ENCODE results near the gene RFNG. TPM values are rescaled to one million over a fixed set of nuclear protein-coding genes. Genes with fewer than 3 reads are reported as not detected.

Gene RFNG
- total RNA-seq, 4 donors from 2014 or later = 33.2 to 92.0 (median 48.8) TPM

DNA sequence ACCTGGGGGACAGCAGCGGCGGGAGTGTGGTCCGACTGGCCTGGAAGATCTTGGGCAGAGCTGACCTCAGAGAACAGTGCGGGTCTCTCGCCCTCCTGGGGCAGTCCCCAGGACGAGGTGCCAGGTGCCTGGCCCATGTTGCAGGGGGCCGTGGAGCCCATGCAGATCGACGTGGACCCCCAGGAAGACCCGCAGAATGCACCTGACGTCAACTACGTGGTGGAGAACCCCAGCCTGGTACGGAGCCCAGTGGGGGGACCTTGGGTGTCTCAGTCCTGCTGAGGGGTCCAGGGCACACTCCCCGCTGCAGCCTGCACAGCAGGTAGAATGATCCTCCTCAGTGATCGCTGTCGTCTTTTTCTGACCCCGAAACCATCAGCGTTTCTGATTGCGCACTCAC is 1.5 kb upstream of the RFNG start:
- DNase-seq = no peak
- no peaks in the 10 kb centered on the region for H3K9me3 ChIP-seq
- no peak overlapping the region for H3K27ac ChIP-seq
- H3K4me3 ChIP-seq = peak overlapping the region in 1 of 4 donors; percentile 87
- peaks cover 12 to 28% (median 27%) of the 10 kb centered on the region in 4 donors for H3K4me1 ChIP-seq
- peaks cover 0 to 5% (median 2%) of the 10 kb centered on the region in 4 donors for H3K36me3 ChIP-seq
- TF ChIP-seq EP300 (IDR thresholded peaks at IDR 0.05; ENCODE audit: low read depth) = no peak
- no peak for TF ChIP-seq POLR2AphosphoS5 (IDR thresholded peaks at IDR 0.05)
- TF ChIP-seq CTCF (IDR thresholded peaks at IDR 0.05) = no peak
- no peak for TF ChIP-seq POLR2A (IDR thresholded peaks at IDR 0.05)
- no peaks in the 10 kb centered on the region for H3K27me3 ChIP-seq
- whole genome bisulfite sequencing, 2 donors (ENCODE audit: low coverage in 1 of 2) = 89 to 93% methylated on average over 5 to 19 of the region's 19 CpGs
- intact Hi-C loops (cut with DNase I; ENCODE audit: low total_unique reads) = no loop called here
- in situ Hi-C loops (cut with MboI; ENCODE audit: low pct_ligation_motif_present in 1 of 4, low pct_unique_long_range_greater_than_20kb in 1 of 4, low sequenced_read_pairs in 3 of 4) = no loop called here

- in situ Hi-C loops (cut with MboI; ENCODE audit: low pct_ligation_motif_present in 1 of 4, low pct_unique_long_range_greater_than_20kb in 1 of 4, low sequenced_read_pairs in 3 of 4) (no loop called here), intact Hi-C loops (cut with DNase I; ENCODE audit: low total_unique reads) (no loop called here)
- H3K9me3 ChIP-seq = no peaks in the 10 kb centered on the region
- TF ChIP-seq POLR2AphosphoS5 (IDR thresholded peaks at IDR 0.05) (no peak), EP300 (IDR thresholded peaks at IDR 0.05; ENCODE audit: low read depth) (no peak), CTCF (IDR thresholded peaks at IDR 0.05) (no peak), POLR2A (IDR thresholded peaks at IDR 0.05) (no peak)
- WGBS, 2 donors (ENCODE audit: low coverage in 1 of 2) = 31% methylated on average over 13 of the region's 19 CpGs; no CpG with 5 or more reads in 1 of the 2 donors
- H3K4me3 ChIP-seq = peak overlapping the region; percentile 80 to 89 (median 88)
- DNase-seq = no peak
- H3K27ac ChIP-seq = peak overlapping the region in 3 of 4 donors; percentile 71 to 84 (median 76)
- H3K27me3 ChIP-seq = no peaks in the 10 kb centered on the region
- H3K36me3 ChIP-seq = peaks cover 0 to 4% (median under 1%) of the 10 kb centered on the region in 4 donors
- H3K4me1 ChIP-seq = peaks cover 12 to 28% (median 27%) of the 10 kb centered on the region in 4 donors
These were observed 1.0 kb upstream of the RFNG start for GRCh38 chr17:82052638-82053059.

DNA sequence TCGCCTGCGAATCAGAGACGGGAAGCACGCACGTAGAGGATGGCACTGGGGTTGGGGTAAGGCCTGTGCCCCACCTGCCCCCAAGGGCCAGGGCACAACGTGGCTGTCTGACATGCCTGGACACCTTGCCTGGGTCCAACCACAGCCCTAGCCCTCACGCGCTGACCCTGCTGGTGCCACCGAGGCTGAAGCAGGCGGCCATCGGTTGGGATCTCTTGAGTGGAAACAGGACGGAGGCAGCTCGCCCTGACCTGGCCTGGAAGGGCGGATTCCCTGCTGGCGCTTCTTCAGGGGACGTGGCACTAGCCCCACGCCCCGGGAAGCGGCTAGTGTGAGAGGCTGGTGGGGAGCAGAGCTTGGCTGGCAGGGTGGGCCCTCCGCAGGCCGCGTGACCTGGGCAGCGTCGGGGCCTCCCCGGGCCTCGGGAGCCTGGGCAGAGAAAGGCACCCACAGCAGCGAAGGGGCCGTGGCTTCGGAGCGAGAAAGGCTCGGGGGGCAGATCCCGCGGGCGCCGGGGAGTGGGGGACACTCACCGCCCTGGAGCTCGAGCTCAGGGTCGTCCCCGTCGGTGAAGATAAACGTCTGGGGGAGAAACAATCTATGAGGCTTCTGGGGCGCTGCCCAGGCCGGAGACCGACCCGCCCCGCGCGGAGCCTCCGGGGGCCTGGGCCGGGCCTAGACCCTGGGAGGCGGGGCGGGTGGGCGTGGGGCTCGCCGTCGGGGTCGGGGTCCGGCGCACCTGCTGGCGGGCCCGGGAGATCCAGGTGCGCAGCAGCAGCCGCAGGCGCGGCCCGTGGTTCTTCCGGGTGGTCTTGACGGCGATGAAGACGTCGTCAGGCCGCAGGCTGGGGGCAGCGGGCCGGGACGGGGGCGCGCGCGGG is 610 bp downstream of the RFNG start:
- no peaks in the 10 kb centered on the region for H3K9me3 ChIP-seq
- in situ Hi-C loops (cut with MboI; ENCODE audit: low pct_ligation_motif_present in 1 of 4, low pct_unique_long_range_greater_than_20kb in 1 of 4, low sequenced_read_pairs in 3 of 4) (no loop called here), intact Hi-C loops (cut with DNase I; ENCODE audit: low total_unique reads) (no loop called here)
- peaks cover 0 to 4% (median 0%) of the 10 kb centered on the region in 4 donors for H3K36me3 ChIP-seq
- H3K27ac ChIP-seq = peak overlapping the region; percentile 62 to 84 (median 74)
- H3K27me3 ChIP-seq = no peaks in the 10 kb centered on the region
- DNase-seq = no peak
- peaks cover 12 to 28% (median 27%) of the 10 kb centered on the region in 4 donors for H3K4me1 ChIP-seq
- WGBS, 2 donors (ENCODE audit: low coverage in 1 of 2) = 76% methylated on average over 12 of the region's 79 CpGs; no CpG with 5 or more reads in 1 of the 2 donors
- H3K4me3 ChIP-seq = peak overlapping the region; percentile 77 to 88 (median 84)
- TF ChIP-seq EP300 (IDR thresholded peaks at IDR 0.05; ENCODE audit: low read depth) = no peak
- TF ChIP-seq POLR2A (IDR thresholded peaks at IDR 0.05) = no peak
- no peak for TF ChIP-seq POLR2AphosphoS5 (IDR thresholded peaks at IDR 0.05)
- TF ChIP-seq CTCF (IDR thresholded peaks at IDR 0.05) = no peak

DNA sequence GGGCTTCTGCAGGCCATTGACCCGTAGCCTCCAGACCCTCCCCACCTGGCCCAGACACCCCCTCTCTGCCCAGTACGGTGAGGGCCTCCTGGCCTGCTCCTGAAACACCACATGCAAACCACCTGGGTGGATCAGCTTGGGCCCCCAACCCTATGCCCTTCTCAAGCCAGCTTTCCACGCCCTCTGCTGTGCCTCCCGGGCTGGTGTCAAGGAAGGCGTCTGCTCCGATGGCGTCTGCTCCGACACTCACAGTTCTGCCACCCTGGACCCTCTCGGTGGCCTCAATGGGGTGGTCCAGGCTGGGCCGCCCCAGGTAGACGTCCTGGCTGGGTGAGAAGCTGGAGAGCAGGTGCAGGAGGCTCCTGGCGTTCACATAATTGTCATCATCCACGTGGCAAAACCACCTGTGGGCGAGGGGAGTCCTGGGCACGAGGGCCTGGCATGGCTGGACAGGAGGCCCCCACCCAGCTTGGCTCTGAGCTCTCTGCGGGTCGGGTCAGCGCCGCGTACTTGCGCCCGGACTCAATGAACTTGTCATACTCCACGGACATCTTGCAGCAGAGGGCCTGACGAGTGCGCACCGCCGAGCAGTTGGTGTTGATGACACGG is 1.4 kb downstream of the RFNG start:
- Histone ChIP-seq H3K9me3 (no peaks in the 10 kb centered on the region), H3K27me3 (no peaks in the 10 kb centered on the region), H3K4me1 (peaks cover 12 to 28% (median 27%) of the 10 kb centered on the region in 4 donors), H3K4me3 (peak overlapping the region in 1 of 4 donors; percentile 87), H3K27ac (peak overlapping the region in 1 of 4 donors; percentile 84), H3K36me3 (peaks cover 0 to 4% (median 0%) of the 10 kb centered on the region in 4 donors)
- DNase-seq = no peak
- in situ Hi-C loops (cut with MboI; ENCODE audit: low pct_ligation_motif_present in 1 of 4, low pct_unique_long_range_greater_than_20kb in 1 of 4, low sequenced_read_pairs in 3 of 4) (no loop called here), intact Hi-C loops (cut with DNase I; ENCODE audit: low total_unique reads) (no loop called here)
- WGBS, 2 donors (ENCODE audit: low coverage in 1 of 2) = 91% methylated on average over 28 of the region's 28 CpGs; no CpG with 5 or more reads in 1 of the 2 donors
- no peak for TF ChIP-seq CTCF (IDR thresholded peaks at IDR 0.05)
- no peak for TF ChIP-seq EP300 (IDR thresholded peaks at IDR 0.05; ENCODE audit: low read depth)
- TF ChIP-seq POLR2AphosphoS5 (IDR thresholded peaks at IDR 0.05) = no peak
- TF ChIP-seq POLR2A (IDR thresholded peaks at IDR 0.05) = no peak

All from transverse colon (tissue), 4 donors.